Astrocyte (in vitro differentiated cells and primary cell): ENCODE measurements around the gene OVOL3. TPM values are rescaled to one million over a fixed set of nuclear protein-coding genes. Genes with fewer than 3 reads are reported as not detected.
A peak's percentile ranks its signal among the peaks of the same experiment; 100 is the strongest.

Experiments used
- DNase-seq: peaks from one replicate; pipeline ENCODE4 v3.0.0-alpha.2; 2010; ENCODE audit warnings: low read depth
- FAIRE-seq: peaks from 2 replicates; lab custom pipeline; 2011; peaks lifted over from hg19 to GRCh38; lab: Jason Lieb, UNC
- H2AFZ ChIP-seq: 2 replicates; pipeline ENCODE4 v1.6.0; 2012; ENCODE audit warnings: low read depth, low read length, inconsistent platforms
- H3K27ac ChIP-seq: 2 replicates; pipeline ENCODE4 v1.5.1; 2011; ENCODE audit warnings: low read depth, low read length, inconsistent platforms
- H3K27me3 ChIP-seq: 2 replicates; pipeline ENCODE4 v1.6.0; 2011; ENCODE audit warnings: low read length, inconsistent platforms; ENCODE audit not compliant: insufficient read depth
- H3K36me3 ChIP-seq: 2 replicates; pipeline ENCODE4 v1.5.1; 2011; ENCODE audit warnings: low read length, inconsistent platforms; ENCODE audit not compliant: insufficient read depth
- H3K4me1 ChIP-seq: 2 replicates; pipeline ENCODE4 v1.5.1; 2011; ENCODE audit warnings: low read length, inconsistent platforms; ENCODE audit not compliant: insufficient read depth
- H3K4me2 ChIP-seq: 2 replicates; pipeline ENCODE4 v1.6.0; 2012; ENCODE audit warnings: low read length, inconsistent platforms
- H3K4me3 ChIP-seq: 2 replicates; pipeline ENCODE4 v1.5.1; 2011; ENCODE audit warnings: low read depth, mild to moderate bottlenecking, low read length, inconsistent platforms; ENCODE audit not compliant: insufficient read depth
- H3K79me2 ChIP-seq: 2 replicates; pipeline ENCODE4 v1.6.0; 2012; ENCODE audit warnings: mild to moderate bottlenecking, low read length, inconsistent platforms; ENCODE audit not compliant: insufficient read depth
- H3K9ac ChIP-seq: 2 replicates; pipeline ENCODE4 v1.6.0; 2012; ENCODE audit warnings: mild to moderate bottlenecking, low read length, inconsistent platforms
- H3K9me3 ChIP-seq: 2 replicates; pipeline ENCODE4 v1.5.1; 2012; ENCODE audit warnings: low read depth, mild to moderate bottlenecking, low read length, inconsistent platforms; ENCODE audit not compliant: insufficient read depth
- H4K20me1 ChIP-seq: 2 replicates; pipeline ENCODE4 v1.6.0; 2012; ENCODE audit warnings: low read length, inconsistent platforms; ENCODE audit not compliant: insufficient read depth
- H3K27ac Mint-ChIP-seq: one replicate; pipeline ENCODE4 v1.8.0; 2021; ENCODE audit warnings: mild to moderate bottlenecking, mixed read lengths; ENCODE audit not compliant: unreplicated experiment
- H3K27me3 Mint-ChIP-seq: one replicate; pipeline ENCODE4 v1.8.0; 2021; ENCODE audit warnings: low read depth, mixed read lengths; ENCODE audit not compliant: unreplicated experiment
- H3K36me3 Mint-ChIP-seq: one replicate; pipeline ENCODE4 v1.8.0; 2021; ENCODE audit warnings: low read depth, mixed read lengths; ENCODE audit not compliant: unreplicated experiment
- H3K4me1 Mint-ChIP-seq: one replicate; pipeline ENCODE4 v1.8.0; 2021; ENCODE audit warnings: low read depth, mixed read lengths; ENCODE audit not compliant: unreplicated experiment
- H3K4me3 Mint-ChIP-seq: one replicate; pipeline ENCODE4 v1.8.0; 2021; ENCODE audit warnings: mild to moderate bottlenecking, moderate library complexity, mixed read lengths; ENCODE audit not compliant: unreplicated experiment
- H3K9me3 Mint-ChIP-seq: one replicate; pipeline ENCODE4 v1.8.0; 2021; ENCODE audit warnings: mild to moderate bottlenecking, mixed read lengths; ENCODE audit not compliant: unreplicated experiment
- EZH2 ChIP-seq: IDR thresholded peaks from 2 replicates; pipeline ENCODE4 v1.6.1; 2012; ENCODE audit warnings: mild to moderate bottlenecking, low read length, inconsistent platforms; ENCODE audit not compliant: insufficient read depth
- total RNA-seq: library from RNA; stranded (reverse); gene quantifications from 2 replicates; pipeline ENCODE4 v1.2.1, GENCODE V29; 2021
- TF ChIP-seq, protein P1 (sequence below): IDR thresholded peaks from 2 replicates; pipeline ENCODE4 v1.5.1; 2011; ENCODE audit warnings: low read depth, mild to moderate bottlenecking, inconsistent platforms, low read length, moderate library complexity; ENCODE audit not compliant: insufficient read depth

OVOL3 gene
- total RNA-seq, 1 donor from 2014 or later, result not detected

DNA sequence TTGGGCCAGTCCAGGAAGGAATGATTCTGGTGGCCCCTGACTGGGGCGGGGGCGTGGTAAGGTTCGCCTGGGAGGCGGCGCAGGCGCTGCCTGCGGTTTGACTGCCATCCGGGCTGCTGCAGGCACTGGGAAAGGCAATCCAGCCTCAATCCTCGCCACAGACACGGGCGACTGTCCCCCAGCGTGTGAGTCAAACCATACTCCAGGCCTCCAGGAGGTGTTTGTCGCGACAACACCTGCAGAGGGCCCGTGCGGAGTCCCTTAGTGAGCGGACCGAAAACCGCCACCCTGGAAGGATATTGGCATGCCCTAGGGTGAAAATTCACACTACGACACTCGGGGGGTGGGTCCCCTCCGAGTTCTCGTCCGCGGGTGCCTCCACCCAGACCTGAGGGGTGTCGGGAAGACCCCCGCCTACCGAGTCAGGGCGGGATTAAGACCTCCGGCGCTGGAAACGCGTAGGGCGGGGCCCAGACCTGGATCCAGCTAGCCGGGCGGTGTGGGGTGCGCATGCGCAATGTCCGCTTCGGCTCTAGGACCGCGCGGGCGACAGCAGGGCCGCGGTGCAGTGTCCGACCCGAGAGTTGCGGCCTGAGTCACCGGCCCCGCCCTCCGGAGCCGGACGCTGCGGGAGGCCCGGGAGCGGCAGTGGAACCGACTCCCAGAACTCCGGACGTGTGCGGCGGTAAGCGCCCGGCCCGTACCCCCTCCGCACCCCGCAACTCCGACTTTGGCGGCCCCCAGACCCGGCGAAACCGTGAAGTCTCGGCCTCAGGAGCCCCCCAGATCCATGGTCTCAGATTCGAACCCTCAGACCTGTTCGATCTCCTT is 28.7 kb downstream of the OVOL3 start, which contains the start of gene CAPNS1:
CAPNS1 (plus strand) TSS at position 594 of the 831 bp plus-strand sequence. CDS start 946 bp downstream, outside the sequence.
- H3K4me2 ChIP-seq, result peak within 1 kb of the TSS; percentile 95
- Mint-ChIP-seq H3K27ac (peak within 1 kb of the TSS; percentile 98), H3K4me3 (peak within 1 kb of the TSS; percentile 98), H3K27me3 (no peaks in the 10 kb centered on the region), H3K4me1 (peaks cover 6% of the 10 kb centered on the region), H3K9me3 (peaks cover 3% of the 10 kb centered on the region), H3K36me3 (peaks cover 13% of the 10 kb centered on the region)
- peaks cover 15% of the 10 kb centered on the region for H3K4me1 ChIP-seq
- peak within 1 kb of the TSS; percentile 90 for H3K4me3 ChIP-seq
- peak within 1 kb of the TSS; percentile 98 for H3K9ac ChIP-seq
- no peak for TF ChIP-seq EZH2
- TF ChIP-seq, protein P1, sequence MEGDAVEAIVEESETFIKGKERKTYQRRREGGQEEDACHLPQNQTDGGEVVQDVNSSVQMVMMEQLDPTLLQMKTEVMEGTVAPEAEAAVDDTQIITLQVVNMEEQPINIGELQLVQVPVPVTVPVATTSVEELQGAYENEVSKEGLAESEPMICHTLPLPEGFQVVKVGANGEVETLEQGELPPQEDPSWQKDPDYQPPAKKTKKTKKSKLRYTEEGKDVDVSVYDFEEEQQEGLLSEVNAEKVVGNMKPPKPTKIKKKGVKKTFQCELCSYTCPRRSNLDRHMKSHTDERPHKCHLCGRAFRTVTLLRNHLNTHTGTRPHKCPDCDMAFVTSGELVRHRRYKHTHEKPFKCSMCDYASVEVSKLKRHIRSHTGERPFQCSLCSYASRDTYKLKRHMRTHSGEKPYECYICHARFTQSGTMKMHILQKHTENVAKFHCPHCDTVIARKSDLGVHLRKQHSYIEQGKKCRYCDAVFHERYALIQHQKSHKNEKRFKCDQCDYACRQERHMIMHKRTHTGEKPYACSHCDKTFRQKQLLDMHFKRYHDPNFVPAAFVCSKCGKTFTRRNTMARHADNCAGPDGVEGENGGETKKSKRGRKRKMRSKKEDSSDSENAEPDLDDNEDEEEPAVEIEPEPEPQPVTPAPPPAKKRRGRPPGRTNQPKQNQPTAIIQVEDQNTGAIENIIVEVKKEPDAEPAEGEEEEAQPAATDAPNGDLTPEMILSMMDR, result no peak
- peak within 1 kb of the TSS; percentile 78 for H2AFZ ChIP-seq
- no peaks in the 10 kb centered on the region for H3K9me3 ChIP-seq
- FAIRE-seq, result no peak
- peaks cover 38% of the 10 kb centered on the region for H3K79me2 ChIP-seq
- peaks cover 14% of the 10 kb centered on the region for H3K36me3 ChIP-seq
- peak; percentile 79 for DNase-seq
- no peaks in the 10 kb centered on the region for H3K27me3 ChIP-seq
- H4K20me1 ChIP-seq, result peaks cover 25% of the 10 kb centered on the region
- peak within 1 kb of the TSS; percentile 97 for H3K27ac ChIP-seq

- H3K79me2 ChIP-seq, result peaks cover 43% of the 10 kb centered on the region
- peak overlapping the region; percentile 98 for H3K27ac Mint-ChIP-seq
- H2AFZ ChIP-seq, result peak overlapping the region; percentile 51
- no peak for FAIRE-seq
- peak overlapping the region; percentile 98 for H3K4me3 Mint-ChIP-seq
- no peaks in the 10 kb centered on the region for H3K27me3 ChIP-seq
- peaks cover 15% of the 10 kb centered on the region for H3K4me1 ChIP-seq
- peak overlapping the region; percentile 90 for H3K4me3 ChIP-seq
- no peaks in the 10 kb centered on the region for H3K27me3 Mint-ChIP-seq
- H3K9me3 ChIP-seq, result no peaks in the 10 kb centered on the region
- peak overlapping the region; percentile 95 for H3K4me2 ChIP-seq
- H3K36me3 ChIP-seq, result peaks cover 18% of the 10 kb centered on the region
- H3K9me3 Mint-ChIP-seq, result peaks cover 3% of the 10 kb centered on the region
- peaks cover 32% of the 10 kb centered on the region for H4K20me1 ChIP-seq
- TF ChIP-seq, protein P1, result no peak
- no peak for TF ChIP-seq EZH2
- DNase-seq, result peak; percentile 67
- peak overlapping the region; percentile 98 for H3K9ac ChIP-seq
- H3K36me3 Mint-ChIP-seq, result peaks cover 14% of the 10 kb centered on the region
- H3K4me1 Mint-ChIP-seq, result peaks cover 6% of the 10 kb centered on the region
- peak overlapping the region; percentile 97 for H3K27ac ChIP-seq
These were observed 29.5 kb downstream of the OVOL3 start for GRCh38 chr19:36140304-36141038.
